Gastrocnemius medialis (tissue), 4 donors: ENCODE measurements around the gene FANCL.

ENCODE experiments used
- POLR2A ChIP-seq, 2 donors: fragments of 450-650 bp; IDR thresholded peaks; one replicate each; pipeline ENCODE4 v1.6.1; 2017; ENCODE audit warnings: antibody characterized with exemption in 2 of 2, mild to moderate bottlenecking in 2 of 2, moderate library complexity in 2 of 2
- TF ChIP-seq, protein P1 (sequence below), 5 experiments: fragments of 450-650 bp in 3 of 5; fragments of 200-600 bp in 2 of 5; sonication (generic) in 2 of 5; IDR thresholded peaks in 4 of 5; conservative IDR thresholded peaks in 1 of 5; 1 replicate in 4 of 5; 2 replicates in 1 of 5; pipeline ENCODE4 v1.5.1; 2016 to 2019; ENCODE audit warnings: antibody characterized with exemption in 5 of 5, mild to moderate bottlenecking in 3 of 5, moderate library complexity in 3 of 5

- TF ChIP-seq POLR2A (IDR thresholded peaks at IDR 0.05): no peak
- TF ChIP-seq, protein P1, sequence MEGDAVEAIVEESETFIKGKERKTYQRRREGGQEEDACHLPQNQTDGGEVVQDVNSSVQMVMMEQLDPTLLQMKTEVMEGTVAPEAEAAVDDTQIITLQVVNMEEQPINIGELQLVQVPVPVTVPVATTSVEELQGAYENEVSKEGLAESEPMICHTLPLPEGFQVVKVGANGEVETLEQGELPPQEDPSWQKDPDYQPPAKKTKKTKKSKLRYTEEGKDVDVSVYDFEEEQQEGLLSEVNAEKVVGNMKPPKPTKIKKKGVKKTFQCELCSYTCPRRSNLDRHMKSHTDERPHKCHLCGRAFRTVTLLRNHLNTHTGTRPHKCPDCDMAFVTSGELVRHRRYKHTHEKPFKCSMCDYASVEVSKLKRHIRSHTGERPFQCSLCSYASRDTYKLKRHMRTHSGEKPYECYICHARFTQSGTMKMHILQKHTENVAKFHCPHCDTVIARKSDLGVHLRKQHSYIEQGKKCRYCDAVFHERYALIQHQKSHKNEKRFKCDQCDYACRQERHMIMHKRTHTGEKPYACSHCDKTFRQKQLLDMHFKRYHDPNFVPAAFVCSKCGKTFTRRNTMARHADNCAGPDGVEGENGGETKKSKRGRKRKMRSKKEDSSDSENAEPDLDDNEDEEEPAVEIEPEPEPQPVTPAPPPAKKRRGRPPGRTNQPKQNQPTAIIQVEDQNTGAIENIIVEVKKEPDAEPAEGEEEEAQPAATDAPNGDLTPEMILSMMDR (IDR thresholded peaks at IDR 0.05 in 4 of 5, conservative IDR thresholded peaks at IDR 0.05 in 1 of 5): no peak
Observed at GRCh38 chr2:58127111-58127510, 114.0 kb downstream of the FANCL start.
